HG03045 (cell line): ENCODE data around the gene ZNF821.
"Not testable (repeated sequence)": the region's sequence is repeated elsewhere in the genome, so short reads cannot be mapped to it uniquely, and the experiment has no call there.

Experiments used
- ATAC-seq: cut with Tn5 transposase; IDR thresholded peaks from one replicate; pipeline ENCODE4 v1.9.1; 2021; ENCODE audit warnings: mild to moderate bottlenecking, moderate library complexity; ENCODE audit not compliant: unreplicated experiment

Gene ZNF821

DNA sequence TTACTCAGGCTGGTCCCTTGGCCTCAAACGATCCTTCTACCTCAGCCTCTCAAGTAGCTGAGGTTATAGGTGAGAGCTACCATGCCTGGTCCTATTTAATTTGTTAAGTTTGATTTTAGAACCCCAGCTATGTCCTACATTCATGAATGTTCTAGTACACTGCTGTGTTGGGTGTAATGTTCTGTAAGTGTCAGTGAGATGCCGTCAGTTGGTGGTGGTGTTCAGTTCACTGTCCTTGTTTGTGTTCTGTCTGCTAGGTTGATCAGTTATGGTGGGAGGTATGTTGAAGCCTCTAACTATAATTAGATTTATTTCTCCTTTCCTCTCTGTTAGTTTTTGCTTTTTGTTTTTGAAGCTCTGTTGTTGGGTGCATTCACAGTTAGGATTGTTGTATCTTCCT is 19.6 kb upstream of the ZNF821 start:
- ATAC-seq, result no peak

GRCh38 chr16:71902656-71903365 is 18.8 kb upstream of the ZNF821 start:
- ATAC-seq, result no peak

- no peak for ATAC-seq
Observed at GRCh38 chr16:71899171-71899570, 15.2 kb upstream of the ZNF821 start.

GRCh38 chr16:71896764-71897368 is 12.9 kb upstream of the ZNF821 start:
- no peak for ATAC-seq

- peak; percentile 22 for ATAC-seq
Observed at GRCh38 chr16:71895679-71896365, 11.8 kb upstream of the ZNF821 start.

- peak; percentile 88 for ATAC-seq
Observed at GRCh38 chr16:71894921-71895678, 11.1 kb upstream of the ZNF821 start, which contains the start of gene IST1. TSS of gene IST1 (plus strand) at chr16:71895531. CDS start at chr16:71915641, 20,110 bp downstream.

DNA sequence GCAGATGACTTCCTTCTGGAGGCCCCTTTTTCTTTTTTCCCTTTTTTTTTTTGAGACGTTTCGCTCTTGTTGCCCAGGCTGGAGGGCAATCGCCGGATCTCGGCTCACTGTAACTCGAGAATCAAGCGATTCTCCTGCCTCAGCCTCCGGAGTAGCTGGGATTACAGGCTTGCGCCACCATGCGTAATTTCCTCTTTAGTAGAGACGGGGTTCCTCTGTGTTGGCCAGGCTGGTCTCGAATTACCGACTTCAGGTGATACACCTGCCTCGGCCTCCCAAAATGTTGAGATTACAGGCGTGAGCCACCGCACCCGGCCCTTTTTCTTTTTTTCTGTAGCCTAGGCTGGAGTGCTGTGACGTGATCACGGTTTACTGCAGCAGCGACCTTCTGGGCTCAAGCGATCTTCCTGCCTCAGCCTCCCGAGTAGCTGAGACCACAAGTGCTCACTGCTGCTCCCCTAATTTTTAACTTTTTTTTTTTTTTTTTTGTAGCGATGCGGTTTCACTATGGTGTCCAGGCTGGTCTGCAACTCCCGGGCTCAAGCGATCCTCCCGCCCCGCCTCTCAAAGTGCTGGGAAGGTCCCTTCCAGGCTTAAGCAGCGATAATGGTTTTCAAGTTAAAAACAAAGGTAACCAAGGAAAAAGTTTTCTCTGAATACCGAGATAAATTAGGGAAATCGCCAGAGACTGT is 10.4 kb upstream of the ZNF821 start:
- peak; percentile 11 for ATAC-seq

GRCh38 chr16:71893888-71894228 is 9.9 kb upstream of the ZNF821 start:
- ATAC-seq, result no peak

- ATAC-seq, result no peak
Observed at GRCh38 chr16:71889147-71889546, 5.2 kb upstream of the ZNF821 start.

DNA sequence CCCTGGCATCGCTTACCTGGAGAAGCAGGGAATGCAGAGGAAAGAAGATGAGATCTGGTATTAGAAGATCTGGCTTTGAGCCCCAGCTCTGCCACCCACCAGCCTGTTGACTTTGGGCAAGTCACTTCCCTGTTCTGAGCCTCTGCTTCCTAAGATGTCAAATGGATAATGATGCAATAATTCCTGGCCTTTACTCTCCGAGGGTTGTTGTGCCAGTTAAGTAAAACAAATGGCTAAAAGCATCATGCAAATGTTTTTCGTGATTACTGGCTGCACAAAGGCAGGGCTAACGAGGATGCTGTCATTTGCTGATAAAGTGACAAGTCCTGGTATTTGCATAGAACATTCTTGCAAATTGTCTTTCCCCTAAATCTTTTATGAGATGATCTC is 1.3 kb upstream of the ZNF821 start:
- ATAC-seq, result no peak

- peak; percentile 49 for ATAC-seq
Observed at GRCh38 chr16:71883168-71883848, 674 bp downstream of the ZNF821 start.

- ATAC-seq, result peak; percentile 2
Observed at GRCh38 chr16:71882505-71883167, 1.3 kb downstream of the ZNF821 start.

- no peak for ATAC-seq
Observed at GRCh38 chr16:71880176-71880575, 3.8 kb downstream of the ZNF821 start.

DNA sequence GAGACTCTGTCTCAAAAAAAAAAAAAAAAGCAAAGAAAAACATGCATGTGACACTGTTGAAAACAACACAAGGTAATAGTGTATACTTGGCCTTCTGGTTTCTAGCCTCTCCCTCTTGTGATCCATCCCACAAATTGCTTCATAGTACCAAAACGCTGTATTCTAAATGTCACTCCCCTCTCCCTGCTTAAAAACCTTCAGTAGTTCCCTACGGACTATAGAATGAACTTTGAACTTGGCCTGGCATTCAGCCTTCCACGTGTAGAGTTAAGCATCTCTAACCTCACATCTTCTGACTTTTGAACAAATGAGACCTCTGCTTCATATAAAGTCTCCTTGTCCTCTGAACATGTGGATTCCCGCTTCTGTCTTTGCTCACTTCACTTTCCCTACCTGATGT is 5.1 kb downstream of the ZNF821 start:
- no peak for ATAC-seq

DNA sequence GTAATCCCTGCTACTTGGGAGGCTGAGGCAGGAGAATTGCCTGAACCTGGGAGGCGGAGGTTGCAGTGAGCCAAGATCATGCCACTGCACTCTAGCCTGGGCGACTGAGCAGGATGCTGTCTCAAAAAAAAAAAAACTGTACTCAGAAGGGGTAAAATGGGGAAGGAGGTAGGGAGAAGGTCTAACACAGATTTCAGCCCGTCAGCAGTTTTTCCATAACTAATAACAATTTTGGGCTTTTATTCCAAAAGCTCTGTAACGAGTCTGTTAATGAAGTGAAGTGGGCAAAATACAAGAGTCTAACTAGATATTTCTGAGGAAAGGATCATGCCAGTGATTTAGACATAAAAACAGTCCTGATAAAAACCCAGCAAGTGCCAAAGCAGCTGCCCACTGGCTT is 10.8 kb downstream of the ZNF821 start:
- no peak for ATAC-seq

DNA sequence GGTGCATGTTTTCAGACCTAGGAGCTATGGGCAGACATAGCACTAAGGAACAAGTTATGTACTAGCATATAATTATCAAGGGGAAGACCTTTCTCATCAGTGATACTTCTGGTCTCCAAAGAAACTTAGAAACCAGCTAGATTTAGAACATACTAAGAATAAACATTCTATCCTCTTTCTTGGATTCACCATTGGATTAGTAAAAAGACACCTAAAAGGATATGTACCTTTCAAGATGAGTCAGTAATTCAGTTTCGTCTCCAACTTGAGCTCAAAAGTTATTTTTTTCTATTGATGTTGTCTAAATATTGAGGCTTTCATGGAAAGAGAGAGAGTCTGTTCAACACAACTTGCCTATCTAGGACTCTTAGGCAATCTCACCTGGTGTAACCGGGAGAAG is 13.2 kb downstream of the ZNF821 start:
- no peak for ATAC-seq

DNA sequence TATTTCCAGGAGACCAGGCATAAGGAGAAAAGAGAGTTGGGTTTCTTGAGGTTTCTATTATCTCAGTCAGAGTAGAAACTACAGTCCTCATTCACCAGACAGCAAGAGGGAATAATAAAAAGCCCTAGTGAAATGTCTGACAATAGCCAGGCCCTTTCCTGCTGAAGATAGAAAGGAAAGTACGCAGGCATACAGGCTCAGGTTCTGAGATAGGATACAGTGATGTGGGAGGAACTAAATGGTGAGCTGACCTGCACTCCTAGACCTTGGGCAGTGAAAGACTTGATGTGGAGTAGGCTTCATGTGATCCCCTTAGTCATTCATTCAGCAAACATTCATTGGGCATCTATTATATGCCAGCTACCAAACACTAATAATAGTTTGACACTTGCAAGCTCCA is 14.9 kb downstream of the ZNF821 start:
- no peak for ATAC-seq

DNA sequence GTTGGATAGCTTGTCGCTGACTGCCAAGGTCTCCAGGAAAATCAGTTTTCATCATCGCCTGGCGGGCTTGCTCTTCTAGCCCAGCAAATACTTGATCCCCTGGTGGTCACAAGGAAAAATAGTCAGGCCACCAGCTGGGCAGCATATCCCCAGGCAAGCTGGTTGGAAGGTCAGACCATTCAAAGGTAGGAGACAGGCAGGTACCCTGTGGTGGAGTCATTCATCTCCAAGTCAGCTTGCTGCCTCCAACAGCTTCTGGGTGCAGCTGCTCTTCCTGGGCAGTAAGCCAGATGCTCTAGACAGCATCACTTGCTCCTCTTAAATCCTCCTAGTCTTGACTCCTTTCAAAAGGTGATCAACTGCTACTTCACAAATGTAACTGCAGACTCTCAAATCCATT is 16.0 kb downstream of the ZNF821 start:
- ATAC-seq, result no peak

DNA sequence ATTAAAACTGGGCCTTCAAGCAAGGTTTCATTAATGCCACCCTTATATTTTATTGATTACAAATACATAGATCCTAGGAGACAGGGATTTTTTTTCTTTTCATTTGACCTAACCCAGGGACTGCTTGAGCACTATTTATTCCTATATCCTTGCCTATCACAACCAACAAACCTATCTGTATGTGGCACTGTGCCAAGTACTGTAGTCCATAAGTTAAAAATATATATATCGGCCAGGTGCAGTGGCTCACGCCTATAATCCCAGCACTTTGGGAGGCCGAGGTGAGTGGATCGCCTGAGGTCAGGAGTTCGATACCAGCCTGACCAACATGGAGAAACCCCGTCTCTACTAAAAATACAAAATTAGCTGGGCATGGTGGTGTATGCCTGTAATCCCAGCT is 16.8 kb downstream of the ZNF821 start:
- not testable (repeated sequence) for ATAC-seq
